ENCODE measurements around the gene LRRC49.
"Not testable (repeated sequence)": the region's sequence is repeated elsewhere in the genome, so short reads cannot be mapped to it uniquely, and the experiment has no call there.

The LRRC49 gene

DNA sequence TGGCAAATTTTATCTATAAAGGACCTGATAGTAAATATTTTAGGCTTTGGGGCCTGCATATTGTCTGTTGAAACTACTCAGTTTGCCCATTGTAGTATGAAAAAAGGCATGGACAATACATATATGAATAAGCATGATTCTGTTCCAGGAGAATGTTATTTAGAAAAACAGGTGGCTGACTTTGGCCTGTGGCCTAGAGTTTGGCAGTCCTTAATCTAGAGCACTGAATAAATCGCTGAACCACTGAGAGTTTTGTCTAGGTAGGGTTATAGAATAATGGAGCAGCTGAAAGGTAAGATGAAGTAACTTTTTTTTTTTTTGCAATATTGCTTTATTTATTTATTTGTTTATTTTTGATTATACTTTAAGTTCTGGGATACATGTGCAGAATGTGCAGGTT, 75.0 kb downstream of the LRRC49 start:
- DNase-seq (ENCODE audit: insufficient read length, low spot score) (no peak), FAIRE-seq (no peak)

DNA sequence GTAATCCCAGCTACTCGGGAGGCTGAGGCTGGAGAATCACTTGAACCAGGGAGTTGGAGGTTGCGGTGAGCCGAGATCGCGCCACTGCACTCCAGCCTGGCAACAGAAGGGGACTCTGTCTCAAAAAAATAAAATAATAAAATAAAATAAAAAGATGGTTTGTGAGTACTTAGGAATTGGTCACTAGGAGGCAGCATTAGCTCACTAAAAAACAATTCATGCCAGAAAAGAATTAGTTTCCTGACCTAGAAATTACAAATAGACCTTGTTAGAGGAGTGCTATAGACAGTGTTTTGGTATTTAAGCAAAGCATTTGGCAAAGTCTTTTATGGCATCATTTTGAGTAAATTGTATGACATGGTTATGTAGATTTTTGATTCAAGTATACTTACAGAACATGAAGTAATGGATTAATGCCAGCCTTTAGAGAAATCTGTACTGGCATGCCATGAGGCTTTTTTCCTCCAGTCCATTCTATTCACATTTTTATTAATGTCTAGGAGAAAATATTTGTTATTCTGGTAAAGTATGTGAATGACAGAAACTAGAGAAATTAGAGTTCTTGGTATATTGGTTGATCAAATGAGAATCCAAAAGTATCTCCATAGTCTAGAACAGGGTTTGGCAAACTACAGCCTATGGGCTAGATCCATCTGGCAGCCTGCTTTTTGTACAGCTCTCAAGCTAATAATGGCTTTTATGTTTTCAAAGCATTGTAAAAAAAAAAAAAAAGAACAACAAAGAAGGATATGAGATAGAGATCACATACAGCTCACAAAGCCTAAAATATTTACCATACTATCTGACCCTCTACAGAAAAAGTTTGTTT, 81.6 kb downstream of the LRRC49 start:
- DNase-seq (ENCODE audit: insufficient read length, low spot score) (peak; percentile 23), FAIRE-seq (no peak)

DNA sequence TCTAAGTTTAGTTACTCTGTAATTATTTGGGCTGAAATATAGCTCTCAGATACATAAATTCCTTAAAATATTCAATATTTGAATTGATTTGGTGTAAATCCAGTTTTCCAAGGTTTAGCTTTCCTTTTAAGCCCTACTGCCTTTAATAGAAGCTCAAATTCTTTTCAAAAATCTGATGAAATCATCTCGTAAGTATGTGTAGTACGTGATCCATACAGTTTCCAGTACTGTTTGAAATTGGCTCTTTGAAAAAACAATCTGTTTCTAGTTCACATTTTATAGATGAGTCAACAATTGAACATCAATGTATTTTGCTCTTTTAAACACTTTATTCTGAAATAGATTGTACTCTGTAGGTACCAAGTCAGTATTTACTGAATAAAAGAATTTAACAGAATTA, 84.2 kb downstream of the LRRC49 start:
- peak; percentile 35 for DNase-seq (ENCODE audit: insufficient read length, low spot score)
- no peak for FAIRE-seq

- DNase-seq (ENCODE audit: insufficient read length, low spot score) (no peak), FAIRE-seq (no peak)
Measured at GRCh38 chr15:70995383-70995970, 102.9 kb downstream of the LRRC49 start.

DNA sequence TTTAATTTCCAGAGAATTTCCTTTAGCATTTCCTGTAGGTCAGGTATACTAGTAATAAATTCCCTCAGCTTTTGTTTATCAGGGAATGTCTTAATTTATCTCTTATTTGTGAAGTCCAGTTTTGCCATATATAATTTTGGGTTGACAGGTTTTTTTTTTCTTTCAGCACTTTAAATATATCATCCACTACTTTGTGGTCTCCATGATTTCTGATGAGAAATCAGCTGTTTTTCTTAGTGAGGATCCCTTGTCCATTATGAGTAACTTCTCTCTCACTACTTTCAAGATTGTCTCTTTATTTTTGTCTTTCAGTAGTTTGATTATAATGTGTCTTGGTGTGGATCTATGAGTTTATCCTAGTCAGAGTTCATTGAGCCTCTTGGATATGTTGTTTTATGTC, 105.7 kb downstream of the LRRC49 start:
- DNase-seq (ENCODE audit: insufficient read length, low spot score): no peak
- FAIRE-seq: no peak

DNA sequence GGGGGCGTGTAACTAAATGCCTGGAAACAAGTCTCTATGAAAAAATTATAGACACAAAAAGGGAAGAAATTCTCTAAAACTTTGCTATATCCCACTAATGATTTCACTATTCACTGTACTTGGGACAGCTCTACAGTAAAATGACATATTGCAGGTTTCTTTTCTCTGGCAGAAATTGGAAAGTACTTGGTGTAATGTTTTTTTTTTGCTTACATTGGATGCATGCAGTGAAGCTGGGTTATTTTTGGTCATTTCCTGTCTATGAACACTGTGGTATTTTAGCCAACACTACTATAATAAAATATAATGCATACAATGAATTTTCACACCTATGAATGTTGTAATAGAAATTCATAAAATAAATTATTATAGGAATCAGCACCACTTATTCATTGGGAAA, 109.7 kb downstream of the LRRC49 start:
- FAIRE-seq: no peak
- DNase-seq (ENCODE audit: insufficient read length, low spot score): no peak

DNA sequence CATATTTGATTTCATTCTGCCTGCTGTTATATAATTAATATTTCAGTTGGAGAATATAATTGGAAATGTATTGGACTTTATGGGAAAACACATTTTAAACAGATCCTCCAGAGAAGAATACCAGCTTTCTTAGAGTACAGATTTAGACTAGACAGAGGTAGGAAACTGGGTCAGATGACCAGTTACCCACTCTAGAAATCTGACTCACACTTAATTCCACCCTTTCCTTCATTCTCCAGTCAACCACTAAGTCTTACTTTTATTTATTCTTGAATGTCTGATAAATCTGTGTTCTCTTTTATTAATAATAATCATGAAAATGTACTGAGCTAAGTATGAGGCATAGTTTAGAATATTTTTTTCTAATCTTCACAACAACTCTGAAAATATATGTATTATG, 110.7 kb downstream of the LRRC49 start:
- DNase-seq (ENCODE audit: insufficient read length, low spot score): no peak
- no peak for FAIRE-seq

DNA sequence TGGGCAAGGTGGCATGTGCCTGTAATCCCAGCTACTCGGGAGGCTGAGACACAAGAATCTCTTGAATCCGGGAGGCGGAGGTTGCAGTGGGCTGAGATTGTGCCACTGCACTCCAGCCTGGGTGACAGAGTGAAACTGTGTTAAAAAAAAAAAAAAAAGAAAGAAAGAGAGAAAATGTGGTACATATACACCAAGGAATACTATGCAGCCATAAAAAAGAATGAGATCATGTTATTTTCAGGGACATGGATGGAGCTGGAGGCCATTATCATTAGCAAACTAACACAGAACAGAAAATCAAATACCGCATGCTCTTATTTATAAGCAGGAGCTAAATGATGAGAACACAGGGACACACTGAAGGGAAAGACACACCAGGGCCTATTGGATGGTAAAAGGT, 111.9 kb downstream of the LRRC49 start:
- FAIRE-seq; DNase-seq (ENCODE audit: insufficient read length, low spot score): not testable (repeated sequence)

DNA sequence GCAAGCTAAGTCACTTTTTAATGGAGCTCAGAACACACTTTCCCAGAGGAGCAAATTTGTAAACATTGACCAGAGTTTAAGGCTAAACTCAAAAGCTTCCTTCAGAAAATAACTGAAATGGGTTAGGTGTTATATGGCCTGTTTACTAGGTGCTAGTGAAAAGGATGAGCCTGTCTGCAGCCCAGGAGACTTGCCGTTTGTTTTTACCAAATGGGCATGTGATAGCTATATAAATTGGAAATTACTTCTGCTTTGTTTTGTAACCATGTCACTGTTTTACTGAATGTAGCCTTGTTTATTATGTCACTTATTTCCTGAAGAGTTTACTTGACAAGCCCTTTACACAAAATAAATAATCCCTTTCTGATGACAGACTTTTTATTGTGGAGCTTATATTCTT, 113.3 kb downstream of the LRRC49 start:
- no peak for FAIRE-seq

DNA sequence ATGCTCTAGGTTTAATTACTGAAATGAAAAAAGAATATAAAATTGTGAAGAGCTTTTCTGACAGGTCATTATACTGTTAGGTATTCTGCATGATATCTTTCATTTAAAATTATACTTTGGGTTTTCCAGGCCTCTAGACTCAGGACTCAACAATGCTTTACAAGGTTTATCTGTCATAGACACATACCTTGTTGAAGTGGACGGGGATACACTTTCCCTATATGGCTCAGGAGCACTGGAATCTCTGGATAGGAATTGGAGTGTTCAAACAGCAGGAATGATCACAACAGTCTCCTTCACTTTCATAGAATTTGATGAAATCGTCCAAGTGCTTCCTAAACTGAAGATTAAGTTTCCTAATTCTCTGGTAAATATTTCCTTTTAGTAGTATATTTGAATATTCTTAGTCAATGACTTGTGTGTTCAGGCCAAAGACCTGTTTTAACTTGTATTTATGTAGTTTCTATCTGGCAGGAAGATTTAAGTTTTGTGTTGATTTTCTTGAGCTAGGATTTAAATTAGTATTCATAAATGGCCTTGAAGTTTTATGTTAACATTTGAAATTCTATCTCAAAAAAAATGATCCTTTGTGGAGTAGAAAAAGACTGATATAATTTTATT, 115.7 kb downstream of the LRRC49 start:
- FAIRE-seq: no peak
- no peak for DNase-seq (ENCODE audit: insufficient read length, low spot score)

More for the DNA sequence above, 113.3 kb downstream of the LRRC49 start:
- no peak for DNase-seq (ENCODE audit: insufficient read length, low spot score)

DNA sequence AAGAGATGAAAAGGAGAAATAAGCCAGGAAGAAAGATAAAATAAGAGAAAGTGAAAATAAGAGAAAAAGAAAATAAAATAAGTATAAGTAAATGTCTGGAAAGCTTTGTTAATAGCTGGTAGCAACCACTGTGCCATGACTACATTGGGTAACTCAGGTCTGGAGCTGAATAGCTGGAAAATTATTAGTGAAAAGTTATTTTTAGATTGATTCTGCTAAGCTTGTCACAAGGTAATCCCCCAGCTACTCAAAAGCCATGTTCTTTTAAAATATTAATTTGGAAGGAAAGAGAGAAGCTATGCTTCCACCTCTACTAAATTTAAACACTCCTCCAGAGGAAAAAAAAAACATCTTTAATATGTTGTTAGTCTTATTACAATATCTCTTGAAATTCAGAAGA, 117.8 kb downstream of the LRRC49 start:
- DNase-seq (ENCODE audit: insufficient read length, low spot score): no peak
- no peak for FAIRE-seq

DNA sequence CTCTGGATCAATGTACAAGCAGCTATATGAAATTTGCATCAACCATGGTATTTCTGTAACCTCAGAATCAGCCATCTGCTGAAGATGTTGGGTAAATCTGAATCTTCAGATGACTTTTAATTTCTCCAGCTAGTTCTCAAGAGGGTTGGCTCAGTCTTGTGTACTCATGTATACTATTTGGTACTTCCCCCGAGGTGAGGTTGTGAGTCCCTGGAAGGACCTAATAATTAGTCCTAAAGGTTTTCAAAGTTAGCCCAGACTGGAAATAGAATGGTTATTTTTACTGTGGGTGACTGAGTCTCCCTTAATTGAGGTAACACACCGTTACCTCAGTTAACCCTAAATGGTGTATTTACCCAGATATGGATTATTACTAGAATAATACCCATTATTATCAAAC, 118.4 kb downstream of the LRRC49 start:
- FAIRE-seq (peak; percentile 58), DNase-seq (ENCODE audit: insufficient read length, low spot score) (no peak)

- FAIRE-seq: no peak
- DNase-seq (ENCODE audit: insufficient read length, low spot score): peak; percentile 55
Measured at GRCh38 chr15:71011503-71012155, 119.0 kb downstream of the LRRC49 start.

DNA sequence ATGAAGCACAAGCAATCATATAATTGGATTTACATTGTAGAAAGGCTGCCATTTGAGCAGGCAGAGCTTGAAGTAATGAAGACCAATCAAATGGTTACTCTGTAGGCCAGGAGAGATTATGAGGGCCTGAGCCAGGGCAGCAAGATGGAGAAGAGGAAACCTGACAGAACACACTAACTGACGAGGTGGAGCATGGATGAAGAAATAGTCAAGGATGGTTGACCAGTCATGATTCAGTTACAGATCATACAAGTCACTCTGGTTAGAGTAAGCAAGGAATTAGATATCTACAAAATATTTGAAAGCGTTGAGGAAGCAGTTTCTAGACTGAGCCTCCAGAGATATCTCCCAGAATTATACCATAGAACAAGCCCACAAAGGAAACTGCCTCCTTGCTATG, 120.8 kb downstream of the LRRC49 start:
- FAIRE-seq: peak; percentile 57

GRCh38 chr15:71015342-71015741, 122.7 kb downstream of the LRRC49 start:
- FAIRE-seq: no peak

More for the DNA sequence above, 120.8 kb downstream of the LRRC49 start:
- DNase-seq (ENCODE audit: insufficient read length, low spot score): no peak

DNA sequence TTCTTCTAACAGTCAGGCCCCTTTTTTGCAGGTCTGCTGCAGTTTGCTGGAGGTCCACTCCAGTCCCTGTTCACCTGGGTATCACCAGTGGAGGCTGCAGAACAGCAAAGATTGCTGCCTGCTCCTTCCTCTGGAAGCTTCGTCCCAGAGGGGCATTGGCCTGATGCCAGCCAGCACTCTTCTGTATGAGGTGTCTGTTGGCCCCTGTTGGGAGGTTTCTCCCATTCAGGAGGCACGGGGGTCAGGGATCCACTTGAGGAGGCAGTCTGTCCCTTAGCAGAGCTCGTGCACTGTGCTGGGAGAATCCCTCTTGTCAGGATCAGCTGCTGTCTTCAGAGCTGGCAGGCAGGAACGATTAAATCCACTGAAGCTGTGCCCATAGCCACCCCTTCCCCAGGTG, 138.6 kb downstream of the LRRC49 start:
- not testable (repeated sequence) for DNase-seq (ENCODE audit: insufficient read length, low spot score); FAIRE-seq

More at GRCh38 chr15:71015342-71015741, 122.7 kb downstream of the LRRC49 start:
- DNase-seq (ENCODE audit: insufficient read length, low spot score): no peak

- DNase-seq (ENCODE audit: insufficient read length, low spot score); FAIRE-seq: not testable (repeated sequence)
Measured at GRCh38 chr15:71035478-71035877, 142.9 kb downstream of the LRRC49 start.

- no peak for FAIRE-seq
Measured at GRCh38 chr15:71042356-71042922, 149.8 kb downstream of the LRRC49 start.

DNA sequence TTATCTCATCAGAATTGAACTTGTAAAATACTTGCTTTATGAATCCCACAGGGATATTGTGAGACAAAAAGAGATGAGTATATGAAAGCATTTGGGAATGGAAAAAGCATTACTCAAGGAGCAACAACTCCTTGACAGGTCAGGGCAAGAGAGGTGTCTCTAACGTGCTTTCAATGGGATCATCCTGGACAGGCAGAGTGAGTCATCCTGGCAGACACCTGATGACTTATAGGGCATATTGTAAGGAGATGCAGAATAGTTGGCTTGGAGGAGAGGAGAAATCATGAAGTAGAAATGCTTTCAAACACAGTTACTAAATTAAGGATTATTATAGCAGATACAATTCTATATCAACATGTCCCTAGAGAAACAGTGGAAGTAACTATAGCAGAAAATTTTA, 150.7 kb downstream of the LRRC49 start:
- FAIRE-seq: peak; percentile 76
- peak; percentile 47 for DNase-seq (ENCODE audit: insufficient read length, low spot score)

More at GRCh38 chr15:71042356-71042922, 149.8 kb downstream of the LRRC49 start:
- DNase-seq (ENCODE audit: insufficient read length, low spot score): no peak

GRCh38 chr15:71044006-71044405, 151.4 kb downstream of the LRRC49 start:
- DNase-seq (ENCODE audit: insufficient read length, low spot score): no peak
- peak; percentile 81 for FAIRE-seq

DNA sequence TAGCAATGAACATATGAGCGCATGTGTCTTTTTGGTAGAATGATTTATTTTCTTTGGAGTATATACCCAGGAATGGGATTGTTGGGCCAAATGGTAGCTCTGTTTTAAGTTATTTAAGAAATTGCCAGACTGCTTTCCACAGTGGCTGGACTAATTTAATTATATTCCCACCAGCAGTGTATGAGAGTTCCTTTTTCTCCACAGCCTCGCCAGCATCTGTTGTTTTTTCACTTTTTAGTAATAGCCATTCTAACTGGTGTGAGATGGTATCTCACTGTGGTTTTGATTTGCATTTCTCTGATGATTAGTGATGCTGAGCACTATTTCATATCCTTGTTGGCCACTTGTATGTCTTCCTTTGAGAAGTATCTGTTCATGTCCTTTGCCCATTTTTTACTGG, 153.5 kb downstream of the LRRC49 start:
- peak; percentile 13 for FAIRE-seq
- DNase-seq (ENCODE audit: insufficient read length, low spot score): not testable (repeated sequence)

Measured in HTR-8/SVneo (cell line).